Peyer's patch (tissue), 4 donors: ENCODE measurements around the gene FAM131C.

Experiments
- POLR2A ChIP-seq, 2 donors: fragments of 450-650 bp; IDR thresholded peaks; one replicate each; pipeline ENCODE4 v1.5.1; 2017; ENCODE audit warnings: antibody characterized with exemption in 2 of 2, mild to moderate bottlenecking in 2 of 2, moderate library complexity in 2 of 2
- TF ChIP-seq, protein P1 (sequence below), 6 experiments: fragments of 450-650 bp in 4 of 6; fragments of 200-600 bp in 2 of 6; sonication (generic) in 1 of 6; IDR thresholded peaks; one replicate each; pipeline ENCODE4 v1.5.1; 2017 to 2019; ENCODE audit warnings: antibody characterized with exemption in 6 of 6, mild to moderate bottlenecking in 3 of 6, moderate library complexity in 1 of 6

DNA sequence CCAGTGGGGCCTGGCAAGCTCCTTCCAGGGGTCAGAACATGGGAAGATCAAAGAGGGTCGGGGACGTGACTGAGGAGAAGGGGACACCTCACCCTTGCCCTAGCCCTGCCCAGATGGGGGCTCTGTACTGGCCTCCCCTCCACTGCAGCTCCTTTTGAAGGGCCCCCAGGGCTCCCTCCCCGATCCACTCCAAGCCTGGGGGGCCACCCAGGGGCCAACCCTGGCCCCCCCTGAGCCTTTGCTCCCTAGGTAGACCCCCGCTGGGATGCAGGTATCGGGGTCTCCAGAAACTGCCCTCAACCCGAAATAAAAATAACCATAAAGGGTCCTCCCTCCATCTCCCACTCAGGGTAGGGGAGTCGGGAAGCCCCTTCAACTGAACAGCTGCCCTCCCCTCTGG lies 37.4 kb upstream of the FAM131C start:
- TF ChIP-seq, protein P1, sequence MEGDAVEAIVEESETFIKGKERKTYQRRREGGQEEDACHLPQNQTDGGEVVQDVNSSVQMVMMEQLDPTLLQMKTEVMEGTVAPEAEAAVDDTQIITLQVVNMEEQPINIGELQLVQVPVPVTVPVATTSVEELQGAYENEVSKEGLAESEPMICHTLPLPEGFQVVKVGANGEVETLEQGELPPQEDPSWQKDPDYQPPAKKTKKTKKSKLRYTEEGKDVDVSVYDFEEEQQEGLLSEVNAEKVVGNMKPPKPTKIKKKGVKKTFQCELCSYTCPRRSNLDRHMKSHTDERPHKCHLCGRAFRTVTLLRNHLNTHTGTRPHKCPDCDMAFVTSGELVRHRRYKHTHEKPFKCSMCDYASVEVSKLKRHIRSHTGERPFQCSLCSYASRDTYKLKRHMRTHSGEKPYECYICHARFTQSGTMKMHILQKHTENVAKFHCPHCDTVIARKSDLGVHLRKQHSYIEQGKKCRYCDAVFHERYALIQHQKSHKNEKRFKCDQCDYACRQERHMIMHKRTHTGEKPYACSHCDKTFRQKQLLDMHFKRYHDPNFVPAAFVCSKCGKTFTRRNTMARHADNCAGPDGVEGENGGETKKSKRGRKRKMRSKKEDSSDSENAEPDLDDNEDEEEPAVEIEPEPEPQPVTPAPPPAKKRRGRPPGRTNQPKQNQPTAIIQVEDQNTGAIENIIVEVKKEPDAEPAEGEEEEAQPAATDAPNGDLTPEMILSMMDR (IDR thresholded peaks at IDR 0.05), result no peak
- no peak for TF ChIP-seq POLR2A (IDR thresholded peaks at IDR 0.05)
